Fibroblast of the aortic adventitia (primary cell): ENCODE data around the gene LBR. TPM values are rescaled to one million over a fixed set of nuclear protein-coding genes. Genes with fewer than 3 reads are reported as not detected.
"Not testable (repeated sequence)": the region's sequence is repeated elsewhere in the genome, so short reads cannot be mapped to it uniquely, and the experiment has no call there.

Experiments used
- DNase-seq: peaks from one replicate; pipeline ENCODE4 v3.0.0-alpha.2; 2010; ENCODE audit warnings: low read depth
- H3K4me3 ChIP-seq: 2 replicates; pipeline ENCODE4 v1.5.1; 2011; ENCODE audit warnings: low read depth, mild to moderate bottlenecking, control low read depth, low read length, moderate library complexity
- CTCF ChIP-seq: IDR thresholded peaks from 2 replicates; pipeline ENCODE4 v1.5.1; 2011; ENCODE audit warnings: mild to moderate bottlenecking, low read length, control low read depth, inconsistent platforms; ENCODE audit not compliant: insufficient read depth
- total RNA-seq: library from RNA; depleted of rRNA; stranded (reverse); fragments of >200 nt; gene quantifications from 2 replicates; pipeline ENCODE4 v1.2.3, GENCODE V29; 2012; ENCODE audit warnings: low replicate concordance

LBR gene
- total RNA-seq = 18.9 and 32.1 TPM in 2 replicates

- DNase-seq = peak; percentile 24
- no peak for TF ChIP-seq CTCF
- peak within 1 kb of the TSS; percentile 89 for H3K4me3 ChIP-seq
Measured at GRCh38 chr1:225427235-225428067, at the start of gene LBR. Gene LBR, minus strand, starts transcription at chr1:225428038. Its CDS starts 3,963 bp downstream, at chr1:225424075.

- no peak overlapping the region for H3K4me3 ChIP-seq
- no peak for TF ChIP-seq CTCF
- DNase-seq = no peak
Measured at GRCh38 chr1:225477296-225477911, 49.6 kb upstream of the LBR start.

GRCh38 chr1:225476538-225476988 is 48.7 kb upstream of the LBR start:
- DNase-seq = peak; percentile 71
- TF ChIP-seq CTCF = no peak
- no peak overlapping the region for H3K4me3 ChIP-seq

GRCh38 chr1:225476100-225476511 is 48.3 kb upstream of the LBR start:
- TF ChIP-seq CTCF = no peak
- DNase-seq = no peak
- no peak overlapping the region for H3K4me3 ChIP-seq

- H3K4me3 ChIP-seq = no peak overlapping the region
- DNase-seq = peak; percentile 70
- TF ChIP-seq CTCF = peak; percentile 93
Measured at GRCh38 chr1:225474986-225475820, 47.4 kb upstream of the LBR start.

- H3K4me3 ChIP-seq = no peak overlapping the region
- TF ChIP-seq CTCF = no peak
- no peak for DNase-seq
Measured at GRCh38 chr1:225474439-225474985, 46.7 kb upstream of the LBR start.

- DNase-seq = not testable (repeated sequence)
Measured at GRCh38 chr1:225473676-225474438, 46.0 kb upstream of the LBR start.

GRCh38 chr1:225473266-225473665 is 45.4 kb upstream of the LBR start:
- not testable (repeated sequence) for DNase-seq, H3K4me3 ChIP-seq

More at GRCh38 chr1:225473676-225474438, 46.0 kb upstream of the LBR start:
- not testable (repeated sequence) for H3K4me3 ChIP-seq
